ENCODE results near the gene SPATA3.

DNA sequence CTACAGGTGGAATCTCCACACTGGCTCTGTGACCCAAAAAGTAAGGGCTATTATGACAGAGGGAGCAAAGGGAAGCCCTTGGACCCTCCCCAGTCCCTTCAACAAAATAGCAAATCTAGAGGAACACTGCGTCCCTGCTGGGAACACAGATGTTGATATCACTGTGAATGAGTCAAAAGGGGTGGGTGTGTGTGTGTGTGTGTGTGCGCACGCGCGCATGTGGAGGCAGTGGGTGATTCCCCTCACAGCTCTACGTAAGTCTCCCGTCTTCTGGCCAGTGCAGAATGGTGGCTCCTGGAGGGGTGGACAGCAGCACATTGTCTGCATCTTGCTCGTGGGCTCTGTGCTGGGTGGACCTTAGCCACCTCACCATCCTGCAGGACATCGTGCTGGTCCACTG lies 33.6 kb downstream of the SPATA3 start:
- TF ChIP-seq, protein P1, sequence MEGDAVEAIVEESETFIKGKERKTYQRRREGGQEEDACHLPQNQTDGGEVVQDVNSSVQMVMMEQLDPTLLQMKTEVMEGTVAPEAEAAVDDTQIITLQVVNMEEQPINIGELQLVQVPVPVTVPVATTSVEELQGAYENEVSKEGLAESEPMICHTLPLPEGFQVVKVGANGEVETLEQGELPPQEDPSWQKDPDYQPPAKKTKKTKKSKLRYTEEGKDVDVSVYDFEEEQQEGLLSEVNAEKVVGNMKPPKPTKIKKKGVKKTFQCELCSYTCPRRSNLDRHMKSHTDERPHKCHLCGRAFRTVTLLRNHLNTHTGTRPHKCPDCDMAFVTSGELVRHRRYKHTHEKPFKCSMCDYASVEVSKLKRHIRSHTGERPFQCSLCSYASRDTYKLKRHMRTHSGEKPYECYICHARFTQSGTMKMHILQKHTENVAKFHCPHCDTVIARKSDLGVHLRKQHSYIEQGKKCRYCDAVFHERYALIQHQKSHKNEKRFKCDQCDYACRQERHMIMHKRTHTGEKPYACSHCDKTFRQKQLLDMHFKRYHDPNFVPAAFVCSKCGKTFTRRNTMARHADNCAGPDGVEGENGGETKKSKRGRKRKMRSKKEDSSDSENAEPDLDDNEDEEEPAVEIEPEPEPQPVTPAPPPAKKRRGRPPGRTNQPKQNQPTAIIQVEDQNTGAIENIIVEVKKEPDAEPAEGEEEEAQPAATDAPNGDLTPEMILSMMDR (IDR thresholded peaks at IDR 0.05): no peak
- TF ChIP-seq POLR2A (IDR thresholded peaks at IDR 0.05) (no peak), POLR2AphosphoS5 (IDR thresholded peaks at IDR 0.05) (no peak)
